ENCODE measurements around the gene STT3B.

Gene STT3B

DNA sequence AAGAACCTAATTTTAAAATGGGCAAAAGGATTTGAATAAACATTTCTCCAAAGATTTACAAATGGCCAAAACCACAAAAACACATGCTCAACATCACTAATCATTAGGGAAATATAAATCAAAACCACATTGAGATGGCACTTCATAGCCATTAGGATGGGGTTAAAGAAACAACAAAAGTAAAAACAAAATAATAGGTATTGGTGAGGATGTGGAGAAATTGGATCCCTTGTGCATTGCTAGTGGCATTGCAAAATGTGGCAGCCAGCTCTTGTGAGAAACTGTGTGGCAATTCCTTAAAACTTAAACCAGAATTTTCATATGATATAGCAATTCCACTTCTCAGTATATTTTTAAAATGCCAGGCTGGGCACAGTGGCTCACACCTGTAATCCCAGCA lies 126.5 kb downstream of the STT3B start:
- Histone ChIP-seq H3K9me3 (ENCODE audit: control insufficient read depth, insufficient read depth, low read depth, low read length) (no peaks in the 10 kb centered on the region), H3K27ac (ENCODE audit: extremely low read depth, low read depth, low read length) (no peak overlapping the region), H3K36me3 (ENCODE audit: control insufficient read depth in 2 of 2, insufficient read depth in 1 of 2, low read length in 2 of 2) (no peaks in the 10 kb centered on the region), H3K4me1 (ENCODE audit: control insufficient read depth, insufficient read depth, low read length) (no peaks in the 10 kb centered on the region), H3K4me3 (ENCODE audit: low read depth, low read length) (no peak overlapping the region)
- POLR2A ChIA-PET = no interaction called here
- CTCF ChIA-PET = no interaction called here
- TF ChIP-seq ZBTB7A (tag by site-specific recombination; IDR thresholded peaks at IDR 0.05; ENCODE audit: low read depth) (no peak), IKZF3 (tag by site-specific recombination; IDR thresholded peaks at IDR 0.05) (no peak), ZNF629 (tag by site-specific recombination; IDR thresholded peaks at IDR 0.05) (no peak), ZNF221 (tag by site-specific recombination; IDR thresholded peaks at IDR 0.05; ENCODE audit: borderline replicate concordance) (no peak), SALL2 (tag by site-specific recombination; IDR thresholded peaks at IDR 0.05; ENCODE audit: borderline replicate concordance) (no peak), ZNF10 (tag by site-specific recombination; IDR thresholded peaks at IDR 0.05) (no peak), OSR2 (tag by site-specific recombination; IDR thresholded peaks at IDR 0.05) (no peak), ZNF555 (tag by site-specific recombination; conservative IDR thresholded peaks at IDR 0.05) (no peak), TCF7L2 (IDR thresholded peaks at IDR 0.05; ENCODE audit: borderline replicate concordance, low read depth, low read length) (no peak), YY2 (tag by site-specific recombination; IDR thresholded peaks at IDR 0.05) (no peak), ZNF324 (tag by site-specific recombination; IDR thresholded peaks at IDR 0.05) (no peak), GLIS1 (tag by site-specific recombination; IDR thresholded peaks at IDR 0.05) (no peak), FEZF1 (tag by site-specific recombination; IDR thresholded peaks at IDR 0.05) (no peak), SCRT1 (tag by site-specific recombination; IDR thresholded peaks at IDR 0.05; ENCODE audit: borderline replicate concordance) (no peak), INSM2 (tag by site-specific recombination; IDR thresholded peaks at IDR 0.05) (no peak), ZBTB20 (tag by site-specific recombination; IDR thresholded peaks at IDR 0.05) (no peak)
- TF ChIP-seq, protein P1, sequence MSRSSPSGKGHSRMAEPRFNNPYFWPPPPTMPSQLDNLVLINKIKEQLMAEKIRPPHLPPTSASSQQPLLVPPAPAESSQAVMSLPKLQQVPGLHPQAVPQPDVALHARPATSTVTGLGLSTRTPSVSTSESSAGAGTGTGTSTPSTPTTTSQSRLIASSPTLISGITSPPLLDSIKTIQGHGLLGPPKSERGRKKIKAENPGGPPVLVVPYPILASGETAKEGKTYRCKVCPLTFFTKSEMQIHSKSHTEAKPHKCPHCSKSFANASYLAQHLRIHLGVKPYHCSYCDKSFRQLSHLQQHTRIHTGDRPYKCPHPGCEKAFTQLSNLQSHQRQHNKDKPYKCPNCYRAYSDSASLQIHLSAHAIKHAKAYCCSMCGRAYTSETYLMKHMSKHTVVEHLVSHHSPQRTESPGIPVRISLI (tag by site-specific recombination; IDR thresholded peaks at IDR 0.05) = no peak

DNA sequence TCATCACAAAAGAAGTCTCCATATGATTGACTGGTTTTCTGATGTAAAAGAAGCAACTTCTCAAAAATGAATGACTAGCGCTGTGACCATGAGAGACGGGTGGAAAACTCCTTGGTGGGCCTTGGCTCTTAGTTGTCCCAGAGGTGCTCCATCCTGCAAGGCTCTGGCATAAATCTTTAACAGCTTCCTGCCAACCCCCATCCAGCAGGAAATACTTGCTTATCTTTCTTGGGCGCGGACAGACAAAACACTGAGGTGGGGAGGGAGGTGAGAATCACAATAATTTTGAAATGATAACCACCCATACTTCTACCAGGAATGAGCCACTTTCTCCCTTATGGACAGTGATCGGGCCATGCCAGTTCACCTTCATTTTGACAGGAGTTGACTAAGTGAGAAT lies 128.6 kb downstream of the STT3B start:
- H3K4me3 ChIP-seq (ENCODE audit: low read depth, low read length) = no peak overlapping the region
- TF ChIP-seq ZNF202 (tag by site-specific recombination; IDR thresholded peaks at IDR 0.05; ENCODE audit: borderline replicate concordance) = no peak
- TF ChIP-seq ZNF214 (tag by site-specific recombination; IDR thresholded peaks at IDR 0.05; ENCODE audit: borderline replicate concordance) = no peak
- TF ChIP-seq, protein P1 (tag by site-specific recombination; IDR thresholded peaks at IDR 0.05) = no peak
- TF ChIP-seq ZFP69B (tag by site-specific recombination; IDR thresholded peaks at IDR 0.05) = no peak
- TF ChIP-seq ZBTB6 (tag by site-specific recombination; IDR thresholded peaks at IDR 0.05) = no peak
- TF ChIP-seq ZNF701 (tag by site-specific recombination; IDR thresholded peaks at IDR 0.05) = no peak
- CTCF ChIA-PET = interaction anchor here (0.6 kb wide), 1 partner anchor 107 kb away, joined by 3 read pairs; no protein-coding TSS in a partner anchor
- H3K36me3 ChIP-seq (ENCODE audit: control insufficient read depth in 2 of 2, insufficient read depth in 1 of 2, low read length in 2 of 2) = no peaks in the 10 kb centered on the region
- H3K4me1 ChIP-seq (ENCODE audit: control insufficient read depth, insufficient read depth, low read length) = no peaks in the 10 kb centered on the region
- H3K9me3 ChIP-seq (ENCODE audit: control insufficient read depth, insufficient read depth, low read depth, low read length) = no peaks in the 10 kb centered on the region
- POLR2A ChIA-PET = no interaction called here
- H3K27ac ChIP-seq (ENCODE audit: extremely low read depth, low read depth, low read length) = no peak overlapping the region

Data from HEK293 (cell line).